ENCODE measurements around the gene GRID1. TPM values are rescaled to one million over a fixed set of nuclear protein-coding genes. Genes with fewer than 3 reads are reported as not detected.
A peak's percentile ranks its signal among the peaks of the same experiment; 100 is the strongest.

Gene GRID1
- total RNA-seq, 1 experiment from 2014 or later = not detected

GRCh38 chr10:86179153-86179524 lies 187.5 kb downstream of the GRID1 start:
- CTCF ChIA-PET = no interaction called here

GRCh38 chr10:86178401-86179152 lies 188.0 kb downstream of the GRID1 start:
- no peaks in the 10 kb centered on the region for H3K79me2 ChIP-seq (ENCODE audit: low read length)
- H4K20me1 ChIP-seq (ENCODE audit: low read length) = no peaks in the 10 kb centered on the region
- H3K4me2 ChIP-seq (ENCODE audit: low read length) = no peak overlapping the region
- H3K9me3 ChIP-seq (ENCODE audit: low read length) = no peaks in the 10 kb centered on the region
- H3K9ac ChIP-seq (ENCODE audit: low read length) = no peak overlapping the region
- ChIA-PET CTCF (no interaction called here), POLR2A (ENCODE audit: unreplicated experiment) (no interaction called here)
- H3K27me3 ChIP-seq (ENCODE audit: low read length) = peaks cover 21% of the 10 kb centered on the region
- intact Hi-C loops (cut with micrococcal nuclease) = no loop called here
- H3K27ac ChIP-seq (ENCODE audit: low read length) = no peak overlapping the region
- H2AFZ ChIP-seq (ENCODE audit: low read length) = no peak overlapping the region
- no peaks in the 10 kb centered on the region for H3K36me3 ChIP-seq (ENCODE audit: low read depth, low read length)
- DNase-seq (no peak), ATAC-seq (no peak)
- no TSS peak for BruUV-seq (replicated peaks)
- H3K9me2 ChIP-seq (replicated peaks; ENCODE audit: low read length) = no peaks in the 10 kb centered on the region
- no peaks in the 10 kb centered on the region for H3K4me1 ChIP-seq (ENCODE audit: insufficient read depth, low read length)
- peak; percentile 37 for TF ChIP-seq CTCF (conservative IDR thresholded peaks at IDR 0.05; ENCODE audit: low read depth, low read length)
- TF ChIP-seq EZH2 (IDR thresholded peaks at IDR 0.05; ENCODE audit: low read length, unreplicated experiment) = no peak
- H3K4me3 ChIP-seq (ENCODE audit: low read length) = no peak overlapping the region
- H3F3A ChIP-seq (ENCODE audit: low read length, unreplicated experiment) = no peaks in the 10 kb centered on the region

More at GRCh38 chr10:86179153-86179524, 187.5 kb downstream of the GRID1 start:
- no peak overlapping the region for H2AFZ ChIP-seq (ENCODE audit: low read length)
- intact Hi-C loops (cut with micrococcal nuclease) = no loop called here
- H3K36me3 ChIP-seq (ENCODE audit: low read depth, low read length) = no peaks in the 10 kb centered on the region
- POLR2A ChIA-PET (ENCODE audit: unreplicated experiment) = no interaction called here
- H3K4me2 ChIP-seq (ENCODE audit: low read length) = no peak overlapping the region
- no peaks in the 10 kb centered on the region for H4K20me1 ChIP-seq (ENCODE audit: low read length)
- no peak overlapping the region for H3K4me3 ChIP-seq (ENCODE audit: low read length)
- no peak overlapping the region for H3K27ac ChIP-seq (ENCODE audit: low read length)
- TF ChIP-seq EZH2phosphoT487 (IDR thresholded peaks at IDR 0.05; ENCODE audit: borderline replicate concordance, low read length) (no peak), EZH2 (IDR thresholded peaks at IDR 0.05; ENCODE audit: low read length, unreplicated experiment) (no peak), CTCF (conservative IDR thresholded peaks at IDR 0.05; ENCODE audit: low read depth, low read length) (no peak)
- ATAC-seq (no peak), DNase-seq (no peak)
- H3K9me2 ChIP-seq (replicated peaks; ENCODE audit: low read length) = no peaks in the 10 kb centered on the region
- H3K9ac ChIP-seq (ENCODE audit: low read length) = no peak overlapping the region
- no TSS peak for BruUV-seq (replicated peaks)
- H3K79me2 ChIP-seq (ENCODE audit: low read length) = no peaks in the 10 kb centered on the region
- H3K4me1 ChIP-seq (ENCODE audit: insufficient read depth, low read length) = no peaks in the 10 kb centered on the region
- H3K9me3 ChIP-seq (ENCODE audit: low read length) = no peaks in the 10 kb centered on the region
- H3K27me3 ChIP-seq (ENCODE audit: low read length) = peaks cover 25% of the 10 kb centered on the region
- H3F3A ChIP-seq (ENCODE audit: low read length, unreplicated experiment) = no peaks in the 10 kb centered on the region

GRCh38 chr10:86177537-86178155 lies 188.9 kb downstream of the GRID1 start:
- POLR2A ChIA-PET (ENCODE audit: unreplicated experiment) = no interaction called here
- BruUV-seq (replicated peaks) = no TSS peak
- no peaks in the 10 kb centered on the region for H3K4me1 ChIP-seq (ENCODE audit: insufficient read depth, low read length)

More at GRCh38 chr10:86177537-86178155, 188.9 kb downstream of the GRID1 start:
- ATAC-seq = no peak
- Histone ChIP-seq H3K9me3 (ENCODE audit: low read length) (no peaks in the 10 kb centered on the region), H3K79me2 (ENCODE audit: low read length) (no peaks in the 10 kb centered on the region), H3K9me2 (replicated peaks; ENCODE audit: low read length) (no peaks in the 10 kb centered on the region), H3K27me3 (ENCODE audit: low read length) (peaks cover 17% of the 10 kb centered on the region), H4K20me1 (ENCODE audit: low read length) (no peaks in the 10 kb centered on the region), H3K4me3 (ENCODE audit: low read length) (no peak overlapping the region), H3K4me2 (ENCODE audit: low read length) (no peak overlapping the region), H3K9ac (ENCODE audit: low read length) (no peak overlapping the region), H3F3A (ENCODE audit: low read length, unreplicated experiment) (no peaks in the 10 kb centered on the region), H3K36me3 (ENCODE audit: low read depth, low read length) (no peaks in the 10 kb centered on the region), H3K27ac (ENCODE audit: low read length) (no peak overlapping the region), H2AFZ (ENCODE audit: low read length) (no peak overlapping the region)
- no peak for DNase-seq
- intact Hi-C loops (cut with micrococcal nuclease) = no loop called here
- CTCF ChIA-PET = no interaction called here
- TF ChIP-seq EZH2 (IDR thresholded peaks at IDR 0.05; ENCODE audit: low read length, unreplicated experiment) = no peak
- no peak for TF ChIP-seq CTCF (conservative IDR thresholded peaks at IDR 0.05; ENCODE audit: low read depth, low read length)
- TF ChIP-seq EZH2phosphoT487 (IDR thresholded peaks at IDR 0.05; ENCODE audit: borderline replicate concordance, low read length) = no peak

All from PC-3 (cell line).